ENCODE measurements around the gene GPR156. TPM values are rescaled to one million over a fixed set of nuclear protein-coding genes. Genes with fewer than 3 reads are reported as not detected.

GPR156 gene
- total and polyA plus RNA-seq, 3 donors from 2014 or later = 5.5 to 12.7 (median 7.3) TPM

GRCh38 chr3:120130656-120131055, 154.4 kb downstream of the GPR156 start:
- no peaks in the 10 kb centered on the region for H3K27me3 ChIP-seq
- H3K9me3 ChIP-seq = no peaks in the 10 kb centered on the region
- 85 to 89% methylated on average over 3 of the region's 3 CpGs for WGBS, 2 donors
- intact Hi-C loops (cut with DNase I; ENCODE audit: low total_unique reads) = no loop called here
- DNase-seq = no peak
- no peak overlapping the region for H3K4me3 ChIP-seq
- H3K36me3 ChIP-seq (ENCODE audit: low read depth, missing control alignments) = no peaks in the 10 kb centered on the region
- TF ChIP-seq CTCF (IDR thresholded peaks at IDR 0.05) = no peak
- no peak for TF ChIP-seq POLR2A (IDR thresholded peaks at IDR 0.05)
- H3K27ac ChIP-seq = no peak overlapping the region
- H3K4me1 ChIP-seq = no peaks in the 10 kb centered on the region

GRCh38 chr3:120129718-120130513, 155.1 kb downstream of the GPR156 start:
- H3K27me3 ChIP-seq = no peaks in the 10 kb centered on the region
- 83 to 85% methylated on average over 2 of the region's 2 CpGs for WGBS, 2 donors
- no peak for DNase-seq
- H3K4me3 ChIP-seq = no peak overlapping the region
- intact Hi-C loops (cut with DNase I; ENCODE audit: low total_unique reads) = no loop called here
- H3K9me3 ChIP-seq = no peaks in the 10 kb centered on the region
- no peaks in the 10 kb centered on the region for H3K4me1 ChIP-seq
- no peak overlapping the region for H3K27ac ChIP-seq
- TF ChIP-seq POLR2A (IDR thresholded peaks at IDR 0.05) (no peak), CTCF (IDR thresholded peaks at IDR 0.05) (no peak)
- H3K36me3 ChIP-seq (ENCODE audit: low read depth, missing control alignments) = no peaks in the 10 kb centered on the region

GRCh38 chr3:120129051-120129450, 156.0 kb downstream of the GPR156 start:
- H3K4me1 ChIP-seq = no peaks in the 10 kb centered on the region
- 77 to 94% methylated on average over 1 of the region's 1 CpG for WGBS, 2 donors
- no peak for DNase-seq
- no peak overlapping the region for H3K27ac ChIP-seq
- intact Hi-C loops (cut with DNase I; ENCODE audit: low total_unique reads) = no loop called here
- H3K27me3 ChIP-seq = no peaks in the 10 kb centered on the region
- no peak overlapping the region for H3K4me3 ChIP-seq
- H3K36me3 ChIP-seq (ENCODE audit: low read depth, missing control alignments) = no peaks in the 10 kb centered on the region
- no peak for TF ChIP-seq POLR2A (IDR thresholded peaks at IDR 0.05)
- no peak for TF ChIP-seq CTCF (IDR thresholded peaks at IDR 0.05)
- H3K9me3 ChIP-seq = no peaks in the 10 kb centered on the region

- H3K4me3 ChIP-seq = no peak overlapping the region
- H3K27me3 ChIP-seq = no peaks in the 10 kb centered on the region
- no peak overlapping the region for H3K27ac ChIP-seq
- H3K9me3 ChIP-seq = no peaks in the 10 kb centered on the region
- no peak for TF ChIP-seq CTCF (IDR thresholded peaks at IDR 0.05)
- no peaks in the 10 kb centered on the region for H3K36me3 ChIP-seq (ENCODE audit: low read depth, missing control alignments)
- no peak for DNase-seq
- intact Hi-C loops (cut with DNase I; ENCODE audit: low total_unique reads) = no loop called here
- no peaks in the 10 kb centered on the region for H3K4me1 ChIP-seq
Observed at GRCh38 chr3:120125992-120126391, 159.0 kb downstream of the GPR156 start.

All from testis (tissue), 3 donors.